GM12891 (cell line): ENCODE measurements around the gene HSBP1.

ENCODE experiments used
- POLR2A ChIP-seq: IDR thresholded peaks from 2 replicates; pipeline ENCODE4 v1.6.1; 2011; ENCODE audit warnings: low read depth, low read length, control low read depth
- POLR2AphosphoS5 ChIP-seq: IDR thresholded peaks from 2 replicates; pipeline ENCODE4 v1.6.1; 2011; ENCODE audit warnings: low read depth, low read length, control low read depth
- SPI1 ChIP-seq: IDR thresholded peaks from 2 replicates; pipeline ENCODE4 v1.6.1; 2011; ENCODE audit warnings: low read depth, low read length, control low read depth
- TAF1 ChIP-seq: IDR thresholded peaks from 2 replicates; pipeline ENCODE4 v1.6.1; 2011; ENCODE audit warnings: low read depth, low read length, control low read depth

GRCh38 chr16:83843657-83844056 lies 35.9 kb downstream of the HSBP1 start:
- TF ChIP-seq POLR2A (no peak), POLR2AphosphoS5 (no peak), TAF1 (no peak), SPI1 (no peak)
